GM10847 (cell line): Measurements from ENCODE around the gene NUTM2D.
"Not testable (repeated sequence)": the region's sequence is repeated elsewhere in the genome, so short reads cannot be mapped to it uniquely, and the experiment has no call there.

ENCODE experiments used
- POLR2A ChIP-seq: IDR thresholded peaks from 2 replicates; pipeline ENCODE4 v1.6.1; 2011; ENCODE audit not compliant: insufficient read length; ENCODE audit errors: extremely low read depth

The NUTM2D gene

GRCh38 chr10:87357444-87357843 lies at the start of gene NUTM2D:
Gene NUTM2D (plus strand): TSS chr10:87357744. CDS start chr10:87358266, 522 bp downstream.
- TF ChIP-seq POLR2A, result not testable (repeated sequence)

- TF ChIP-seq POLR2A, result peak; percentile 32
Observed at GRCh38 chr10:87342249-87342710, 15.3 kb upstream of the NUTM2D start.
